HepG2 (cell line): ENCODE measurements around the gene FBF1. TPM values are rescaled to one million over a fixed set of nuclear protein-coding genes. Genes with fewer than 3 reads are reported as not detected.
A peak's percentile ranks its signal among the peaks of the same experiment; 100 is the strongest.

Experiments used
- BORCS8-MEF2B ChIP-seq: sonication (generic); formaldehyde crosslinking; IDR thresholded peaks from 2 replicates; pipeline ENCODE4 v1.8.0; 2022; ENCODE audit warnings: mild to moderate bottlenecking, missing genetic modification reagents
- GPN1 ChIP-seq: sonication (generic); formaldehyde crosslinking; IDR thresholded peaks from 2 replicates; pipeline ENCODE4 v1.5.1; 2020; ENCODE audit warnings: missing genetic modification reagents, borderline replicate concordance
- MTF2 ChIP-seq: sonication (generic); formaldehyde crosslinking; IDR thresholded peaks from 2 replicates; pipeline ENCODE4 v1.5.0; 2020; ENCODE audit warnings: missing genetic modification reagents, borderline replicate concordance
- MXD4 ChIP-seq: IDR thresholded peaks from 2 replicates; pipeline ENCODE4 v1.6.1; 2016; ENCODE audit warnings: mild to moderate bottlenecking, missing biosample characterization, missing genetic modification reagents
- NBN ChIP-seq: fragments of 450-650 bp; conservative IDR thresholded peaks from 2 replicates; pipeline ENCODE4 v1.6.1; 2017
- XBP1 ChIP-seq: sonication (generic); formaldehyde crosslinking; IDR thresholded peaks from 2 replicates; pipeline ENCODE4 v1.5.0; 2020; ENCODE audit warnings: missing genetic modification reagents
- ZNF296 ChIP-seq: sonication (generic); formaldehyde crosslinking; conservative IDR thresholded peaks from 2 replicates; pipeline ENCODE4 v1.5.0; 2020; ENCODE audit warnings: mild to moderate bottlenecking, missing genetic modification reagents
- ZNF329 ChIP-seq: sonication (generic); formaldehyde crosslinking; IDR thresholded peaks from 2 replicates; pipeline ENCODE4 v1.9.0; 2021; ENCODE audit warnings: low read depth, mild to moderate bottlenecking, missing genetic modification reagents
- ZNF513 ChIP-seq: sonication (generic); formaldehyde crosslinking; conservative IDR thresholded peaks from 2 replicates; pipeline ENCODE4 v1.5.0; 2020; ENCODE audit warnings: missing genetic modification reagents
- polyA plus RNA-seq, 8 experiments: library from polyadenylated mRNA; depleted of rRNA in 3 of 8; stranded (reverse) in 7 of 8; unstranded in 1 of 8; fragments of >200 nt; fragmentation: Illumina TruSeq in 4 of 8; extraction: Trizol in 4 of 8; gene quantifications; 2 replicates each; pipeline versions ENCODE4 v1.2.1 to v1.2.3, GENCODE V29; 2011 to 2016; ENCODE audit warnings: low read depth in 4 of 8, missing spikeins in 1 of 8, mixed read lengths in 1 of 8; ENCODE audit not compliant: insufficient read depth in 1 of 8
- total RNA-seq, 5 experiments: library from RNA; depleted of rRNA; stranded (reverse); fragments of >200 nt; fragmentation: Illumina TruSeq; extraction: Trizol; gene quantifications; 2 replicates each; pipeline ENCODE4 v1.2.3, GENCODE V29; 2016; ENCODE audit warnings: low read depth in 1 of 5
- TF ChIP-seq, protein P1 (sequence below): sonication (generic); formaldehyde crosslinking; IDR thresholded peaks from 2 replicates; pipeline ENCODE4 v1.5.0; 2020; ENCODE audit warnings: mild to moderate bottlenecking, missing genetic modification reagents, borderline replicate concordance
- TF ChIP-seq, protein P2 (sequence below): sonication (generic); formaldehyde crosslinking; IDR thresholded peaks from 2 replicates; pipeline ENCODE4 v1.5.1; 2020; ENCODE audit warnings: missing genetic modification reagents, mild to moderate bottlenecking, borderline replicate concordance
- TF ChIP-seq, protein P3 (sequence below): sonication (generic); formaldehyde crosslinking; IDR thresholded peaks from 2 replicates; pipeline ENCODE4 v1.8.1; 2023; ENCODE audit warnings: mild to moderate bottlenecking, missing genetic modification reagents, borderline replicate concordance
- TF ChIP-seq, protein P4 (sequence below): sonication (generic); formaldehyde crosslinking; IDR thresholded peaks from 2 replicates; pipeline ENCODE4 v1.5.1; 2020; ENCODE audit warnings: mild to moderate bottlenecking, missing genetic modification reagents, moderate library complexity

The FBF1 gene
- total and polyA plus RNA-seq, 2 of the 13 experiments (the other 11 are each of a cell fraction or from before 2014, with no cell fraction given): 2.4 to 8.1 TPM

DNA sequence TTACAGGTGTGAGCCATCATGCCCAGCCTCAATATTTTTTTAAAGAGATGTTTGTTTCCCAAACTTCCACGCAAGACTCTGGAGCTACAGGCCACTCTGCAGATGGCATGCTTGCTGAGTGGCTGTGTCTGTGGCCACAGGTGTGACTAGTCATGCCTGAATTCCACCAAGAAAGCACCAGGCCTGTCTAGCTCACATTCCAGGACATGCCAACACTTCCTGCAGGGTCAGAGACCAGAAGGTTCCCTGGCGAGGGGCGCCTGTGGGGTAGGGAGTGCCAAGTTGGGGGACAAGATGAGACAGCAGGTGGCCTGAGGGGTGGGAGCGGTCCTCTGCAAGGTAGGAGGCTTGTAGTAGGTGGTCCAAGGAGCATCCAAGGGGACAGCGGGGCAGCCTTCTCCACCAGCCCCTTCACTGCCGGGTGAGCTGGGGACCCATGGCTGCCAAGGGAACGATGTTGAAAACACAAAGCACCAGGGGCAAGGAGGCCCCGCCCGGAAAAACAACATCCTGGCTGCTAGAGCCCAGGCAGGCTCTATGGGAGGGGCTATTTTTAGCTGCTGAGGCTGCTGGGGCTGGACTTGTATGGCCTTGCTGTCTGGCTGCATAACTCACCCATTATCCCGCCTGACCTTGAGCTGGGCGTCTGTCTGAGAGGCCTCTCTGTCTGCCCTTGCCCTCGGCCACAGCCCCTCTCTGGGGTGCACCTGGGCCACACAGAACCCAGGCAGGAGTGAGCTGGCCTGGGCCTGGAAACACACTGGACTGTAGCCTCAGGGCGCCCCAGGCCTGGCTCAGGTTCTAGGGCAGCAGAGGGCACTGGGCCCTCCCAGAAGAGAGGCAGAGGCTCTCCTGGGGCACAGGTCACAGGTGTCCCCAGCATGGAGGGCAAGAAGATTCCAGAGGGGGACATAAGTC, 68.1 kb downstream of the FBF1 start (continued):
- TF ChIP-seq, protein P1, sequence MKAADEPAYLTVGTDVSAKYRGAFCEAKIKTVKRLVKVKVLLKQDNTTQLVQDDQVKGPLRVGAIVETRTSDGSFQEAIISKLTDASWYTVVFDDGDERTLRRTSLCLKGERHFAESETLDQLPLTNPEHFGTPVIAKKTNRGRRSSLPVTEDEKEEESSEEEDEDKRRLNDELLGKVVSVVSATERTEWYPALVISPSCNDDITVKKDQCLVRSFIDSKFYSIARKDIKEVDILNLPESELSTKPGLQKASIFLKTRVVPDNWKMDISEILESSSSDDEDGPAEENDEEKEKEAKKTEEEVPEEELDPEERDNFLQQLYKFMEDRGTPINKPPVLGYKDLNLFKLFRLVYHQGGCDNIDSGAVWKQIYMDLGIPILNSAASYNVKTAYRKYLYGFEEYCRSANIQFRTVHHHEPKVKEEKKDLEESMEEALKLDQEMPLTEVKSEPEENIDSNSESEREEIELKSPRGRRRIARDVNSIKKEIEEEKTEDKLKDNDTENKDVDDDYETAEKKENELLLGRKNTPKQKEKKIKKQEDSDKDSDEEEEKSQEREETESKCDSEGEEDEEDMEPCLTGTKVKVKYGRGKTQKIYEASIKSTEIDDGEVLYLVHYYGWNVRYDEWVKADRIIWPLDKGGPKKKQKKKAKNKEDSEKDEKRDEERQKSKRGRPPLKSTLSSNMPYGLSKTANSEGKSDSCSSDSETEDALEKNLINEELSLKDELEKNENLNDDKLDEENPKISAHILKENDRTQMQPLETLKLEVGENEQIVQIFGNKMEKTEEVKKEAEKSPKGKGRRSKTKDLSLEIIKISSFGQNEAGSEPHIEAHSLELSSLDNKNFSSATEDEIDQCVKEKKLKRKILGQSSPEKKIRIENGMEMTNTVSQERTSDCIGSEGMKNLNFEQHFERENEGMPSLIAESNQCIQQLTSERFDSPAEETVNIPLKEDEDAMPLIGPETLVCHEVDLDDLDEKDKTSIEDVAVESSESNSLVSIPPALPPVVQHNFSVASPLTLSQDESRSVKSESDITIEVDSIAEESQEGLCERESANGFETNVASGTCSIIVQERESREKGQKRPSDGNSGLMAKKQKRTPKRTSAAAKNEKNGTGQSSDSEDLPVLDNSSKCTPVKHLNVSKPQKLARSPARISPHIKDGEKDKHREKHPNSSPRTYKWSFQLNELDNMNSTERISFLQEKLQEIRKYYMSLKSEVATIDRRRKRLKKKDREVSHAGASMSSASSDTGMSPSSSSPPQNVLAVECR (CRISPR knock-in tag): peak; percentile 90; the same call in 1 of the 2 replicates
- 0 out of 2 replicates have a peak, but pooled peaks have one; percentile 71 for TF ChIP-seq ZNF513 (CRISPR knock-in tag)
- TF ChIP-seq, protein P2, sequence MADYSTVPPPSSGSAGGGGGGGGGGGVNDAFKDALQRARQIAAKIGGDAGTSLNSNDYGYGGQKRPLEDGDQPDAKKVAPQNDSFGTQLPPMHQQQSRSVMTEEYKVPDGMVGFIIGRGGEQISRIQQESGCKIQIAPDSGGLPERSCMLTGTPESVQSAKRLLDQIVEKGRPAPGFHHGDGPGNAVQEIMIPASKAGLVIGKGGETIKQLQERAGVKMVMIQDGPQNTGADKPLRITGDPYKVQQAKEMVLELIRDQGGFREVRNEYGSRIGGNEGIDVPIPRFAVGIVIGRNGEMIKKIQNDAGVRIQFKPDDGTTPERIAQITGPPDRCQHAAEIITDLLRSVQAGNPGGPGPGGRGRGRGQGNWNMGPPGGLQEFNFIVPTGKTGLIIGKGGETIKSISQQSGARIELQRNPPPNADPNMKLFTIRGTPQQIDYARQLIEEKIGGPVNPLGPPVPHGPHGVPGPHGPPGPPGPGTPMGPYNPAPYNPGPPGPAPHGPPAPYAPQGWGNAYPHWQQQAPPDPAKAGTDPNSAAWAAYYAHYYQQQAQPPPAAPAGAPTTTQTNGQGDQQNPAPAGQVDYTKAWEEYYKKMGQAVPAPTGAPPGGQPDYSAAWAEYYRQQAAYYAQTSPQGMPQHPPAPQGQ (CRISPR knock-in tag): no peak; the same call in none of the 2 replicates
- TF ChIP-seq, protein P3, sequence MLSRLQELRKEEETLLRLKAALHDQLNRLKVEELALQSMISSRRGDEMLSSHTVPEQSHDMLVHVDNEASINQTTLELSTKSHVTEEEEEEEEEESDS (CRISPR knock-in tag): peak; percentile 81; the same call in 1 of the 2 replicates
- TF ChIP-seq XBP1 (CRISPR knock-in tag): no peak
- no peak for TF ChIP-seq GPN1 (CRISPR knock-in tag)
- no peak for TF ChIP-seq NBN
- TF ChIP-seq ZNF329: peak; percentile 48; the same call in 1 of the 2 replicates
- peak; percentile 77; the same call in 1 of the 2 replicates for TF ChIP-seq MTF2
- TF ChIP-seq ZNF296: peak; percentile 87
- TF ChIP-seq BORCS8-MEF2B: peak; percentile 94
- peak; percentile 87 for TF ChIP-seq MXD4
- TF ChIP-seq, protein P4, sequence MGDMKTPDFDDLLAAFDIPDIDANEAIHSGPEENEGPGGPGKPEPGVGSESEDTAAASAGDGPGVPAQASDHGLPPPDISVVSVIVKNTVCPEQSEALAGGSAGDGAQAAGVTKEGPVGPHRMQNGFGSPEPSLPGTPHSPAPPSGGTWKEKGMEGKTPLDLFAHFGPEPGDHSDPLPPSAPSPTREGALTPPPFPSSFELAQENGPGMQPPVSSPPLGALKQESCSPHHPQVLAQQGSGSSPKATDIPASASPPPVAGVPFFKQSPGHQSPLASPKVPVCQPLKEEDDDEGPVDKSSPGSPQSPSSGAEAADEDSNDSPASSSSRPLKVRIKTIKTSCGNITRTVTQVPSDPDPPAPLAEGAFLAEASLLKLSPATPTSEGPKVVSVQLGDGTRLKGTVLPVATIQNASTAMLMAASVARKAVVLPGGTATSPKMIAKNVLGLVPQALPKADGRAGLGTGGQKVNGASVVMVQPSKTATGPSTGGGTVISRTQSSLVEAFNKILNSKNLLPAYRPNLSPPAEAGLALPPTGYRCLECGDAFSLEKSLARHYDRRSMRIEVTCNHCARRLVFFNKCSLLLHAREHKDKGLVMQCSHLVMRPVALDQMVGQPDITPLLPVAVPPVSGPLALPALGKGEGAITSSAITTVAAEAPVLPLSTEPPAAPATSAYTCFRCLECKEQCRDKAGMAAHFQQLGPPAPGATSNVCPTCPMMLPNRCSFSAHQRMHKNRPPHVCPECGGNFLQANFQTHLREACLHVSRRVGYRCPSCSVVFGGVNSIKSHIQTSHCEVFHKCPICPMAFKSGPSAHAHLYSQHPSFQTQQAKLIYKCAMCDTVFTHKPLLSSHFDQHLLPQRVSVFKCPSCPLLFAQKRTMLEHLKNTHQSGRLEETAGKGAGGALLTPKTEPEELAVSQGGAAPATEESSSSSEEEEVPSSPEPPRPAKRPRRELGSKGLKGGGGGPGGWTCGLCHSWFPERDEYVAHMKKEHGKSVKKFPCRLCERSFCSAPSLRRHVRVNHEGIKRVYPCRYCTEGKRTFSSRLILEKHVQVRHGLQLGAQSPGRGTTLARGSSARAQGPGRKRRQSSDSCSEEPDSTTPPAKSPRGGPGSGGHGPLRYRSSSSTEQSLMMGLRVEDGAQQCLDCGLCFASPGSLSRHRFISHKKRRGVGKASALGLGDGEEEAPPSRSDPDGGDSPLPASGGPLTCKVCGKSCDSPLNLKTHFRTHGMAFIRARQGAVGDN (CRISPR knock-in tag): peak; percentile 99
